ENCODE data around the gene SS18. TPM values are rescaled to one million over a fixed set of nuclear protein-coding genes. Genes with fewer than 3 reads are reported as not detected.

Gene SS18
- total RNA-seq, 1 experiment from 2014 or later = 99.1 TPM

GRCh38 chr18:25983730-25984129 lies 106.7 kb downstream of the SS18 start:
- CTCF ChIA-PET = no interaction called here
- intact Hi-C loops (cut with micrococcal nuclease; ENCODE audit: unreplicated experiment) = no loop called here
- TF ChIP-seq, protein P1, sequence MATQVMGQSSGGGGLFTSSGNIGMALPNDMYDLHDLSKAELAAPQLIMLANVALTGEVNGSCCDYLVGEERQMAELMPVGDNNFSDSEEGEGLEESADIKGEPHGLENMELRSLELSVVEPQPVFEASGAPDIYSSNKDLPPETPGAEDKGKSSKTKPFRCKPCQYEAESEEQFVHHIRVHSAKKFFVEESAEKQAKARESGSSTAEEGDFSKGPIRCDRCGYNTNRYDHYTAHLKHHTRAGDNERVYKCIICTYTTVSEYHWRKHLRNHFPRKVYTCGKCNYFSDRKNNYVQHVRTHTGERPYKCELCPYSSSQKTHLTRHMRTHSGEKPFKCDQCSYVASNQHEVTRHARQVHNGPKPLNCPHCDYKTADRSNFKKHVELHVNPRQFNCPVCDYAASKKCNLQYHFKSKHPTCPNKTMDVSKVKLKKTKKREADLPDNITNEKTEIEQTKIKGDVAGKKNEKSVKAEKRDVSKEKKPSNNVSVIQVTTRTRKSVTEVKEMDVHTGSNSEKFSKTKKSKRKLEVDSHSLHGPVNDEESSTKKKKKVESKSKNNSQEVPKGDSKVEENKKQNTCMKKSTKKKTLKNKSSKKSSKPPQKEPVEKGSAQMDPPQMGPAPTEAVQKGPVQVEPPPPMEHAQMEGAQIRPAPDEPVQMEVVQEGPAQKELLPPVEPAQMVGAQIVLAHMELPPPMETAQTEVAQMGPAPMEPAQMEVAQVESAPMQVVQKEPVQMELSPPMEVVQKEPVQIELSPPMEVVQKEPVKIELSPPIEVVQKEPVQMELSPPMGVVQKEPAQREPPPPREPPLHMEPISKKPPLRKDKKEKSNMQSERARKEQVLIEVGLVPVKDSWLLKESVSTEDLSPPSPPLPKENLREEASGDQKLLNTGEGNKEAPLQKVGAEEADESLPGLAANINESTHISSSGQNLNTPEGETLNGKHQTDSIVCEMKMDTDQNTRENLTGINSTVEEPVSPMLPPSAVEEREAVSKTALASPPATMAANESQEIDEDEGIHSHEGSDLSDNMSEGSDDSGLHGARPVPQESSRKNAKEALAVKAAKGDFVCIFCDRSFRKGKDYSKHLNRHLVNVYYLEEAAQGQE (IDR thresholded peaks at IDR 0.05; ENCODE audit: insufficient read depth in 1 of 2, low read depth in 2 of 2, low read length in 1 of 2) = no peak
- TF ChIP-seq POLR2AphosphoS5 (IDR thresholded peaks at IDR 0.05; ENCODE audit: low read depth, low read length) (no peak), SIN3A (IDR thresholded peaks at IDR 0.05; ENCODE audit: borderline replicate concordance, insufficient read depth, low read depth, low read length) (no peak), TCF7L2 (IDR thresholded peaks at IDR 0.05; ENCODE audit: low read depth, low read length) (no peak)
- TF ChIP-seq, protein P2, sequence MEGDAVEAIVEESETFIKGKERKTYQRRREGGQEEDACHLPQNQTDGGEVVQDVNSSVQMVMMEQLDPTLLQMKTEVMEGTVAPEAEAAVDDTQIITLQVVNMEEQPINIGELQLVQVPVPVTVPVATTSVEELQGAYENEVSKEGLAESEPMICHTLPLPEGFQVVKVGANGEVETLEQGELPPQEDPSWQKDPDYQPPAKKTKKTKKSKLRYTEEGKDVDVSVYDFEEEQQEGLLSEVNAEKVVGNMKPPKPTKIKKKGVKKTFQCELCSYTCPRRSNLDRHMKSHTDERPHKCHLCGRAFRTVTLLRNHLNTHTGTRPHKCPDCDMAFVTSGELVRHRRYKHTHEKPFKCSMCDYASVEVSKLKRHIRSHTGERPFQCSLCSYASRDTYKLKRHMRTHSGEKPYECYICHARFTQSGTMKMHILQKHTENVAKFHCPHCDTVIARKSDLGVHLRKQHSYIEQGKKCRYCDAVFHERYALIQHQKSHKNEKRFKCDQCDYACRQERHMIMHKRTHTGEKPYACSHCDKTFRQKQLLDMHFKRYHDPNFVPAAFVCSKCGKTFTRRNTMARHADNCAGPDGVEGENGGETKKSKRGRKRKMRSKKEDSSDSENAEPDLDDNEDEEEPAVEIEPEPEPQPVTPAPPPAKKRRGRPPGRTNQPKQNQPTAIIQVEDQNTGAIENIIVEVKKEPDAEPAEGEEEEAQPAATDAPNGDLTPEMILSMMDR (IDR thresholded peaks at IDR 0.05) = no peak
- BruUV-seq (replicated peaks) = no TSS peak
- H3K27me3 ChIP-seq (ENCODE audit: control insufficient read depth, insufficient read depth, low read length) = no peaks in the 10 kb centered on the region
- POLR2A ChIA-PET = no interaction called here
- no peaks in the 10 kb centered on the region for H3K9me3 ChIP-seq (ENCODE audit: control insufficient read depth, insufficient read depth, low read depth, low read length)
- H3K4me3 ChIP-seq (ENCODE audit: low read depth in 2 of 2, low read length in 2 of 2) = no peak overlapping the region
- in situ Hi-C loops (cut with HindIII; ENCODE audit: low pct_unique_long_range_greater_than_20kb, low sequenced_read_pairs) = no loop called here
- no peaks in the 10 kb centered on the region for H3K36me3 ChIP-seq (ENCODE audit: control insufficient read depth, insufficient read depth, low read length)
- H3K4me1 ChIP-seq (ENCODE audit: control insufficient read depth, insufficient read depth, low read length) = no peaks in the 10 kb centered on the region
- no peak overlapping the region for H3K27ac ChIP-seq (ENCODE audit: low read length)
- DNase-seq (ENCODE audit: low read depth, low spot score) (no peak), ATAC-seq (no peak)

DNA sequence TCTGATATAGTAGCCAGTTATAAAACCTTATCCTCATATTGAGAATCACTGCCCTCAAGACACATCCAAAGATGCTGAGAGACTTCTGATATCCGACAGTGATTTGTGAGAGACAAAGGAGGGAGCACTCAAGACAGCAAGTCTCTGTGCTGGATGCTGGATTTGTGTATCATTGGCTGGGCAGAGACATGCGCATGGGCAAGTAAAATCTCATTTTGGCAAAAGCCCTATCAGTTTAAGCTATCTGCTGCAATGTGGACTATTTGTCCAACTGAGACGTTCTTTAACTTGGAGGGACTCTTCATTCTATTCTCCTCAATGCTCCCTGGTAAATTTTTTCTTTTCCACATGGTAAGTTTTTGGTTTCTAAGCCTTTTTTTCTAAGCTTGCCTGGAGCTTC lies 107.5 kb downstream of the SS18 start:
- DNase-seq (ENCODE audit: low read depth, low spot score) (no peak), ATAC-seq (no peak)
- no peaks in the 10 kb centered on the region for H3K36me3 ChIP-seq (ENCODE audit: control insufficient read depth, insufficient read depth, low read length)
- ChIA-PET POLR2A (interaction anchor here (0.7 kb wide), 1 partner anchor 1117 kb away, joined by 5 read pairs; no protein-coding TSS in a partner anchor), CTCF (interaction anchor here (0.8 kb wide), 1 partner anchor 115 kb away, joined by 3 read pairs; no protein-coding TSS in a partner anchor)
- BruUV-seq (replicated peaks) = no TSS peak
- no peaks in the 10 kb centered on the region for H3K9me3 ChIP-seq (ENCODE audit: control insufficient read depth, insufficient read depth, low read depth, low read length)
- H3K4me1 ChIP-seq (ENCODE audit: control insufficient read depth, insufficient read depth, low read length) = no peaks in the 10 kb centered on the region
- no peaks in the 10 kb centered on the region for H3K27me3 ChIP-seq (ENCODE audit: control insufficient read depth, insufficient read depth, low read length)
- TF ChIP-seq, protein P1 (IDR thresholded peaks at IDR 0.05; ENCODE audit: insufficient read depth in 1 of 2, low read depth in 2 of 2, low read length in 1 of 2) = no peak
- no peak for TF ChIP-seq POLR2AphosphoS5 (IDR thresholded peaks at IDR 0.05; ENCODE audit: low read depth, low read length)
- TF ChIP-seq SIN3A (IDR thresholded peaks at IDR 0.05; ENCODE audit: borderline replicate concordance, insufficient read depth, low read depth, low read length) = no peak
- TF ChIP-seq TCF7L2 (IDR thresholded peaks at IDR 0.05; ENCODE audit: low read depth, low read length) = no peak
- TF ChIP-seq, protein P2 (IDR thresholded peaks at IDR 0.05) = no peak
- no peak overlapping the region for H3K27ac ChIP-seq (ENCODE audit: low read length)
- intact Hi-C loops (cut with micrococcal nuclease; ENCODE audit: unreplicated experiment) (no loop called here), in situ Hi-C loops (cut with HindIII; ENCODE audit: low pct_unique_long_range_greater_than_20kb, low sequenced_read_pairs) (no loop called here)
- no peak overlapping the region for H3K4me3 ChIP-seq (ENCODE audit: low read depth in 2 of 2, low read length in 2 of 2)

Measured in Panc1 (cell line).